Measurements from ENCODE around the gene ADGRL1. TPM values are rescaled to one million over a fixed set of nuclear protein-coding genes. Genes with fewer than 3 reads are reported as not detected.

Gene ADGRL1
- total and polyA plus RNA-seq, 5 experiments from 2014 or later = 0.29 to 28.0 (median 0.96) TPM

GRCh38 chr19:14119146-14119545, 86.8 kb downstream of the ADGRL1 start:
- no peaks in the 10 kb centered on the region for H3K36me3 Mint-ChIP-seq
- no peak for DNase-seq
- peak overlapping the region; percentile 89 to 99 (median 98) for H3K27ac Mint-ChIP-seq
- H3K9me3 Mint-ChIP-seq = no peaks in the 10 kb centered on the region
- ATAC-seq = no peak
- no peaks in the 10 kb centered on the region for H3K27me3 Mint-ChIP-seq
- peak overlapping the region; percentile 86 to 97 (median 94) for H3K4me3 Mint-ChIP-seq
- POLR2A ChIA-PET = interaction anchor here (0.7 to 5.2 kb wide), 4 partner anchors 17 to 344 kb away, joined by 4 to 46 read pairs (median 4); partner anchors contain the start of gene ASF1B
- H3K4me1 Mint-ChIP-seq = peaks cover 20 to 39% (median 36%) of the 10 kb centered on the region in 4 donors

GRCh38 chr19:14118165-14119051, 87.6 kb downstream of the ADGRL1 start:
- POLR2A ChIA-PET = interaction anchor here (0.7 to 5.2 kb wide), 8 partner anchors 18 to 1680 kb away, joined by 3 to 46 read pairs (median 4); partner anchors contain the start of genes ASF1B and RFX1
- peak overlapping the region; percentile 89 to 99 (median 98) for H3K27ac Mint-ChIP-seq
- peak; percentile 23 to 78 (median 60) for DNase-seq
- H3K9me3 Mint-ChIP-seq = no peaks in the 10 kb centered on the region
- peaks cover 25 to 46% (median 43%) of the 10 kb centered on the region in 4 donors for H3K4me1 Mint-ChIP-seq
- H3K27me3 Mint-ChIP-seq = no peaks in the 10 kb centered on the region
- peak overlapping the region; percentile 86 to 97 (median 94) for H3K4me3 Mint-ChIP-seq
- no peaks in the 10 kb centered on the region for H3K36me3 Mint-ChIP-seq
- peak in 1 of 2 donors; percentile 27 for ATAC-seq

GRCh38 chr19:14117668-14118164, 88.3 kb downstream of the ADGRL1 start, which contains the start of gene PRKACA:
Gene PRKACA (minus strand): TSS chr19:14117762. CDS start chr19:14117547, 215 bp downstream.
- H3K4me3 Mint-ChIP-seq = peak within 1 kb of the TSS; percentile 86 to 99 (median 96)
- no peaks in the 10 kb centered on the region for H3K36me3 Mint-ChIP-seq
- peak within 1 kb of the TSS; percentile 89 to 99 (median 98) for H3K27ac Mint-ChIP-seq
- no peaks in the 10 kb centered on the region for H3K9me3 Mint-ChIP-seq
- peak; percentile 94 to 99 (median 98) for DNase-seq
- POLR2A ChIA-PET = interaction anchor here (0.7 to 5.2 kb wide), 8 partner anchors 19 to 433 kb away, joined by 3 to 46 read pairs (median 6); partner anchors contain the start of genes ASF1B and RFX1
- ATAC-seq = peak; percentile 90 to 94
- peaks cover 25 to 50% (median 48%) of the 10 kb centered on the region in 4 donors for H3K4me1 Mint-ChIP-seq
- H3K27me3 Mint-ChIP-seq = no peaks in the 10 kb centered on the region

GRCh38 chr19:14116918-14117578, 88.9 kb downstream of the ADGRL1 start:
- DNase-seq = peak in 5 of 10 donors; percentile 12 to 68 (median 25)
- peak in 1 of 2 donors; percentile 0 for ATAC-seq
- H3K27me3 Mint-ChIP-seq = no peaks in the 10 kb centered on the region
- peak overlapping the region; percentile 58 to 97 (median 90) for H3K27ac Mint-ChIP-seq
- POLR2A ChIA-PET = interaction anchor here (0.7 to 5.2 kb wide), 10 partner anchors 14 to 434 kb away, joined by 3 to 46 read pairs (median 6); partner anchors contain the start of genes ASF1B, IL27RA and RFX1
- H3K4me3 Mint-ChIP-seq = peak overlapping the region; percentile 84 to 99 (median 94)
- H3K36me3 Mint-ChIP-seq = no peaks in the 10 kb centered on the region
- peaks cover 25 to 56% (median 55%) of the 10 kb centered on the region in 4 donors for H3K4me1 Mint-ChIP-seq
- no peaks in the 10 kb centered on the region for H3K9me3 Mint-ChIP-seq

- DNase-seq = no peak
- no peaks in the 10 kb centered on the region for H3K27me3 Mint-ChIP-seq
- peak overlapping the region; percentile 58 to 97 (median 90) for H3K27ac Mint-ChIP-seq
- peaks cover 25 to 61% (median 60%) of the 10 kb centered on the region in 4 donors for H3K4me1 Mint-ChIP-seq
- ATAC-seq = no peak
- no peaks in the 10 kb centered on the region for H3K36me3 Mint-ChIP-seq
- peak overlapping the region; percentile 84 to 99 (median 94) for H3K4me3 Mint-ChIP-seq
- POLR2A ChIA-PET = interaction anchor here (0.6 to 5.2 kb wide), 6 partner anchors 13 to 406 kb away, joined by 3 to 46 read pairs (median 6); partner anchors contain the start of genes ASF1B and IL27RA
- no peaks in the 10 kb centered on the region for H3K9me3 Mint-ChIP-seq
These were observed 89.4 kb downstream of the ADGRL1 start for GRCh38 chr19:14116525-14116917.

GRCh38 chr19:14115756-14116155, 90.2 kb downstream of the ADGRL1 start:
- peak overlapping the region in 7 of 10 donors; percentile 58 to 97 (median 91) for H3K27ac Mint-ChIP-seq
- peak overlapping the region; percentile 61 to 99 (median 94) for H3K4me3 Mint-ChIP-seq

GRCh38 chr19:14114854-14115253, 91.1 kb downstream of the ADGRL1 start:
- peak overlapping the region in 8 of 10 donors; percentile 8 to 77 (median 40) for H3K4me3 Mint-ChIP-seq
- no peak for ATAC-seq

More at GRCh38 chr19:14115756-14116155, 90.2 kb downstream of the ADGRL1 start:
- ATAC-seq (no peak), DNase-seq (no peak)
- H3K36me3 Mint-ChIP-seq = no peaks in the 10 kb centered on the region
- no peaks in the 10 kb centered on the region for H3K27me3 Mint-ChIP-seq
- POLR2A ChIA-PET = interaction anchor here (0.6 to 5.2 kb wide), 7 partner anchors 13 to 407 kb away, joined by 3 to 46 read pairs (median 4); partner anchors contain the start of gene ASF1B
- H3K9me3 Mint-ChIP-seq = no peaks in the 10 kb centered on the region
- H3K4me1 Mint-ChIP-seq = peaks cover 27 to 69% (median 63%) of the 10 kb centered on the region in 4 donors

GRCh38 chr19:14114439-14114838, 91.5 kb downstream of the ADGRL1 start:
- Mint-ChIP-seq H3K27ac (peak overlapping the region in 5 of 10 donors; percentile 33 to 75 (median 67)), H3K36me3 (no peaks in the 10 kb centered on the region), H3K4me3 (peak overlapping the region in 2 of 10 donors; percentile 18 to 77), H3K4me1 (peaks cover 27 to 78% (median 66%) of the 10 kb centered on the region in 4 donors), H3K9me3 (no peaks in the 10 kb centered on the region), H3K27me3 (no peaks in the 10 kb centered on the region)
- ATAC-seq (no peak), DNase-seq (no peak)
- POLR2A ChIA-PET = interaction anchor here (0.6 to 5.2 kb wide), 4 partner anchors 11 to 70 kb away, joined by 3 to 46 read pairs (median 6); partner anchors contain the start of gene ASF1B

More at GRCh38 chr19:14114854-14115253, 91.1 kb downstream of the ADGRL1 start:
- peak in 9 of 10 donors; percentile 17 to 69 (median 34) for DNase-seq
- no peaks in the 10 kb centered on the region for H3K9me3 Mint-ChIP-seq
- no peaks in the 10 kb centered on the region for H3K27me3 Mint-ChIP-seq
- H3K27ac Mint-ChIP-seq = peak overlapping the region in 8 of 10 donors; percentile 34 to 75 (median 61)
- POLR2A ChIA-PET = interaction anchor here (0.6 to 5.2 kb wide), 6 partner anchors 12 to 99 kb away, joined by 3 to 46 read pairs (median 6); partner anchors contain the start of gene ASF1B
- H3K4me1 Mint-ChIP-seq = peaks cover 27 to 78% (median 67%) of the 10 kb centered on the region in 4 donors
- no peaks in the 10 kb centered on the region for H3K36me3 Mint-ChIP-seq

GRCh38 chr19:14113762-14114414, 92.1 kb downstream of the ADGRL1 start:
- H3K27me3 Mint-ChIP-seq = no peaks in the 10 kb centered on the region
- H3K4me3 Mint-ChIP-seq = peak overlapping the region in 4 of 10 donors; percentile 9 to 42 (median 37)
- POLR2A ChIA-PET = interaction anchor here (0.6 to 5.2 kb wide), 5 partner anchors 23 to 69 kb away, joined by 3 to 46 read pairs (median 3); partner anchors contain the start of genes ASF1B and MISP3
- H3K36me3 Mint-ChIP-seq = no peaks in the 10 kb centered on the region
- peak in 7 of 10 donors; percentile 32 to 71 (median 43) for DNase-seq
- H3K9me3 Mint-ChIP-seq = no peaks in the 10 kb centered on the region
- H3K4me1 Mint-ChIP-seq = peaks cover 27 to 75% (median 62%) of the 10 kb centered on the region in 4 donors
- ATAC-seq = no peak
- peak overlapping the region in 7 of 10 donors; percentile 15 to 72 (median 35) for H3K27ac Mint-ChIP-seq

- POLR2A ChIA-PET = interaction anchor here (1.1 to 1.6 kb wide), 4 partner anchors 21 to 40 kb away, joined by 3 to 6 read pairs (median 4); partner anchors contain the start of genes ASF1B and MISP3
- Mint-ChIP-seq H3K4me1 (peaks cover 22 to 68% (median 57%) of the 10 kb centered on the region in 4 donors), H3K27ac (peak overlapping the region in 4 of 10 donors; percentile 10 to 61 (median 43)), H3K27me3 (no peaks in the 10 kb centered on the region), H3K9me3 (no peaks in the 10 kb centered on the region), H3K36me3 (no peaks in the 10 kb centered on the region), H3K4me3 (peak overlapping the region in 5 of 10 donors; percentile 13 to 56 (median 19))
- no peak for DNase-seq
- ATAC-seq = no peak
These were observed 93.1 kb downstream of the ADGRL1 start for GRCh38 chr19:14112809-14113385.
